CD4-positive, alpha-beta T cell (primary cell): ENCODE results near the gene YKT6. TPM values are rescaled to one million over a fixed set of nuclear protein-coding genes. Genes with fewer than 3 reads are reported as not detected.

ENCODE experiments used
- ATAC-seq: fragments of 200-7000 bp; cut with Tn5 transposase; one replicate; pipeline ENCODE4 v1.10.0; 2022; ENCODE audit warnings: mild to moderate bottlenecking; ENCODE audit not compliant: poor library complexity
- CTCF ChIA-PET: fragments of 350-600 bp; sonication (Branson Sonifier 250); formaldehyde crosslinking; loops from one replicate; lab custom pipeline; 2021; ENCODE audit warnings: antibody characterized with exemption, inconsistent platforms; lab: Charles Lee
- POLR2A ChIA-PET: fragments of 350-600 bp; sonication (Branson Sonifier 250); formaldehyde crosslinking; loops from one replicate; lab custom pipeline; 2021; ENCODE audit warnings: antibody characterized with exemption, inconsistent platforms; lab: Charles Lee
- DNase-seq, 14 experiments: peaks; one replicate each; pipeline ENCODE4 v3.0.0-alpha.2; 2013 to 2020; ENCODE audit warnings: mixed read lengths in 2 of 14
- H3K27ac ChIP-seq, 2 donors: one replicate each; pipeline versions ENCODE4 v1.5.1 to v1.7.0; 2013; ENCODE audit warnings: low read length in 2 of 2, low read depth in 1 of 2, mild to moderate bottlenecking in 1 of 2
- H3K27me3 ChIP-seq, 2 experiments: 1 replicate in 1 of 2; 2 replicates in 1 of 2; pipeline versions ENCODE4 v1.6.1 to v1.7.0; 2013; ENCODE audit warnings: low read length in 2 of 2, control low read depth in 1 of 2, mild to moderate bottlenecking in 1 of 2, moderate library complexity in 1 of 2; ENCODE audit not compliant: insufficient read depth in 2 of 2, control insufficient read depth in 1 of 2
- H3K36me3 ChIP-seq: one replicate; pipeline ENCODE4 v1.6.1; 2013; ENCODE audit warnings: low read length, control low read depth; ENCODE audit not compliant: insufficient read depth
- H3K4me1 ChIP-seq: one replicate; pipeline ENCODE4 v1.6.1; 2013; ENCODE audit warnings: low read length, control low read depth; ENCODE audit not compliant: insufficient read depth
- H3K4me3 ChIP-seq: one replicate; pipeline ENCODE4 v1.5.1; 2013; ENCODE audit warnings: mild to moderate bottlenecking, low read length, moderate library complexity
- H3K9me3 ChIP-seq, 2 experiments: 1 replicate in 1 of 2; 2 replicates in 1 of 2; pipeline versions ENCODE4 v1.6.1 to v1.7.0; 2013; ENCODE audit warnings: low read length in 2 of 2, mild to moderate bottlenecking in 2 of 2, control low read depth in 1 of 2, moderate library complexity in 1 of 2; ENCODE audit not compliant: control insufficient read depth in 1 of 2, insufficient read depth in 1 of 2
- H3K27ac Mint-ChIP-seq: one replicate; pipeline ENCODE4 v1.8.0; 2020; ENCODE audit warnings: mixed read lengths
- H3K27me3 Mint-ChIP-seq: one replicate; pipeline ENCODE4 v1.8.0; 2021; ENCODE audit warnings: mixed read lengths
- H3K36me3 Mint-ChIP-seq: one replicate; pipeline ENCODE4 v1.8.0; 2021; ENCODE audit warnings: low read depth, mixed read lengths
- H3K4me1 Mint-ChIP-seq: one replicate; pipeline ENCODE4 v1.8.0; 2021; ENCODE audit warnings: low read depth, mixed read lengths
- H3K4me3 Mint-ChIP-seq: one replicate; pipeline ENCODE4 v1.8.0; 2020; ENCODE audit warnings: mild to moderate bottlenecking, mixed read lengths
- H3K9me3 Mint-ChIP-seq: one replicate; pipeline ENCODE4 v1.8.0; 2020; ENCODE audit warnings: mixed read lengths
- intact Hi-C, 2 experiments: fragments of 100-400 bp; cut with DNase I in 1 of 2; cut with micrococcal nuclease in 1 of 2; formaldehyde crosslinking; loops; one replicate each; pipeline versions ENCODE4 v1.15.1 to v1.9.0; 2023 to 2025; cut with DNase I, micrococcal nuclease
- total RNA-seq, 174 experiments: library from RNA in 2 of 174; stranded (reverse) in 2 of 174; gene quantifications; one replicate each; pipeline ENCODE4 v1.2.3 and lab custom pipeline; 2021 to 2026
- TF ChIP-seq, protein P1 (sequence below): fragments of 200-600 bp; IDR thresholded peaks from one replicate; pipeline ENCODE4 v1.8.0; 2022; ENCODE audit warnings: antibody characterized with exemption, mild to moderate bottlenecking

YKT6 gene
- total RNA-seq, 2 experiments from 2014 or later: 85.0 to 86.4 TPM

DNA sequence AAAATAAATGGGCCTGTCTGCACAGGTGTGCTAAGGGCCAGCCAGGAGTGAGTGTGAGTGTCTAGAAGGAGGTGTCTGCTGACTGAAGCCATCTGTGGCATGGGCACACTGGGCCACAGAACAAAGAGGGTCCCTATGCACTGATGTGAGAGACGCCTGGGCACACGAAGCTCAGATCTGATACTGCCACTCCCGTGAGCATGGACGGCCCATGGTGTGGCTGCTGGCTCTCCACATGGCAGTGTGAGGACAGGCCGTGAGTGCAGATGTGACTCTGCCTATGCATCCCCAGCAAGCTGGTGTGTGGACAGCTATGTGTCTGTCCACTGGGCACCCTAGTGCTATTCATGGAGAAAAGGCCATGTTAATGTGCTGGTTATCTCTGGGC lies 46.8 kb upstream of the YKT6 start:
- H3K27ac ChIP-seq: no peak overlapping the region
- no peak overlapping the region for H3K27ac Mint-ChIP-seq
- no peaks in the 10 kb centered on the region for H3K36me3 ChIP-seq
- H3K9me3 ChIP-seq: no peaks in the 10 kb centered on the region
- no peaks in the 10 kb centered on the region for H3K27me3 Mint-ChIP-seq
- H3K4me3 ChIP-seq: no peak overlapping the region
- CTCF ChIA-PET: no interaction called here
- H3K4me3 Mint-ChIP-seq: no peak overlapping the region
- TF ChIP-seq, protein P1, sequence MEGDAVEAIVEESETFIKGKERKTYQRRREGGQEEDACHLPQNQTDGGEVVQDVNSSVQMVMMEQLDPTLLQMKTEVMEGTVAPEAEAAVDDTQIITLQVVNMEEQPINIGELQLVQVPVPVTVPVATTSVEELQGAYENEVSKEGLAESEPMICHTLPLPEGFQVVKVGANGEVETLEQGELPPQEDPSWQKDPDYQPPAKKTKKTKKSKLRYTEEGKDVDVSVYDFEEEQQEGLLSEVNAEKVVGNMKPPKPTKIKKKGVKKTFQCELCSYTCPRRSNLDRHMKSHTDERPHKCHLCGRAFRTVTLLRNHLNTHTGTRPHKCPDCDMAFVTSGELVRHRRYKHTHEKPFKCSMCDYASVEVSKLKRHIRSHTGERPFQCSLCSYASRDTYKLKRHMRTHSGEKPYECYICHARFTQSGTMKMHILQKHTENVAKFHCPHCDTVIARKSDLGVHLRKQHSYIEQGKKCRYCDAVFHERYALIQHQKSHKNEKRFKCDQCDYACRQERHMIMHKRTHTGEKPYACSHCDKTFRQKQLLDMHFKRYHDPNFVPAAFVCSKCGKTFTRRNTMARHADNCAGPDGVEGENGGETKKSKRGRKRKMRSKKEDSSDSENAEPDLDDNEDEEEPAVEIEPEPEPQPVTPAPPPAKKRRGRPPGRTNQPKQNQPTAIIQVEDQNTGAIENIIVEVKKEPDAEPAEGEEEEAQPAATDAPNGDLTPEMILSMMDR: no peak
- no peaks in the 10 kb centered on the region for H3K4me1 Mint-ChIP-seq
- DNase-seq: peak in 1 of 14 experiments; percentile 28
- no peaks in the 10 kb centered on the region for H3K9me3 Mint-ChIP-seq
- POLR2A ChIA-PET: no interaction called here
- H3K27me3 ChIP-seq: no peaks in the 10 kb centered on the region
- H3K36me3 Mint-ChIP-seq: no peaks in the 10 kb centered on the region
- ATAC-seq: no peak
- no peaks in the 10 kb centered on the region for H3K4me1 ChIP-seq
- intact Hi-C loops: no loop called here

DNA sequence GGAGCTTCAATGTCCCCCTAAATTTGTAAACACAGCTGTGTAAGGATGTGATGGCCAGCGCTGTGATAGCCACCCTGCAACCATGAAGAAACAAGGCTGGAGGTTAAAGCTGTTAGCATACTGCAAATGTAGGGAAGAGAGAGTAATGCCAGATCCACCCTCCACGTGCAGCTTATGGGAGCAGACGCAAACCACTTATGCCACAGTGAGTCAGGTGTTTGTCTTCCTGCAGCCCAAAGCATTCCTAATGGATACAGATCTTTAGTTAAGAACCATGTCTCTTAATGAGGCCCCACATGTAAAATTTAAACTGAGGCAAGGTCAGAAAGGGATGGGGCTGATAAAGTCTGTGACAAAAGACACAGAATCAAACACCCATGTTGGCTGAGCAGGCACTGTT lies 46.1 kb upstream of the YKT6 start:
- Mint-ChIP-seq H3K36me3 (no peaks in the 10 kb centered on the region), H3K4me3 (no peak overlapping the region), H3K4me1 (no peaks in the 10 kb centered on the region), H3K9me3 (no peaks in the 10 kb centered on the region), H3K27me3 (no peaks in the 10 kb centered on the region), H3K27ac (no peak overlapping the region)
- CTCF ChIA-PET: no interaction called here
- H3K9me3 ChIP-seq: no peaks in the 10 kb centered on the region
- H3K27me3 ChIP-seq: no peaks in the 10 kb centered on the region
- no peak overlapping the region for H3K27ac ChIP-seq
- intact Hi-C loops: no loop called here
- no peak for DNase-seq
- ATAC-seq: no peak
- H3K4me1 ChIP-seq: no peaks in the 10 kb centered on the region
- H3K36me3 ChIP-seq: no peaks in the 10 kb centered on the region
- POLR2A ChIA-PET: no interaction called here
- TF ChIP-seq, protein P1: no peak
- no peak overlapping the region for H3K4me3 ChIP-seq

DNA sequence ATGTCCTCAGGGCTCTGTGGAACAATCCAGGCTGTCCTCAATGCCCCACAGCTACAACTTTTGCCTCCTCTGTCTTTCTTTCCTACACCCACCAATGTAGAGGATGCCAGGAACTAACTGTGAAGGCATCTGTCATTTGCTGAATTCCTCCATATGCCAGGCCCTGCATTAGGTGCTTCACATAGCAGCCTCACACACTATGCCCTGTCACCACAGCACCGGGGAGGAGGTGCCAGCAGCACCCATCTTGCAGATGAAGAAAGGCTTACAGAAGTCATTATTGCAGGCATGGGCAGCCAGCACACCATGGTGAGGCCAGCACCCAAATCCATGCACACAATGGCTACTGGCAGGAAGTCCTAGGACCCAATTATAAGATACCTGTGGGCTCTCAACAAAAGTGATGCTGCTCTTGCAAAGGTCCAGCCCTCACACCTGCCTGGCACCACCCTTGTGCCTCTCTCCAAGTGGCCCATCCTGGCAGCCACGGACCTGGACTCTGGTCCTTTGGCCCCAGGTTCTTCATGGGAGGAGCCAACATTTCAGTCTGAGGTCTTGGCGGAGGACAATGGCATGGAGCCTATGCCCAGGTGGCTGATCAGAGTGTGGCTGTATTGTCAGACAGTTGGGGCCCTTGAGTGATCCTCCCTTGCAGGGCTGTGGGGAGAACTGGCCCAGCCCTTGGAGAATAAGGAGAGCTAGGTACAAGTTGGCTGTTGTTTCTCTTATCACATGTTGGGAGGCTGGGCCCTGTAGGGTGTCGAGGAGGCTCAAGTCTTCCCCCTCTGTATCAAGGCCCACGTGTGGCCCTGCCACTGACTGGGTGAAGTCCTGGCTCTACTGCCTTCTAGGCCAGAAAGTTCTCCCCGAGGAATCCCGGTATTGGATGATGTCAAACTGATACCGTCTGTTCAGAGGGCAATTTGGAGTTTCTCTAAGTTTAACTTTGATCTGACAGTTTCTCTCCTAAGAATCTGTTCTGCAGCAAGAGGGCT lies 45.3 kb upstream of the YKT6 start:
- no peak overlapping the region for H3K4me3 ChIP-seq
- intact Hi-C loops: no loop called here
- CTCF ChIA-PET: no interaction called here

More for the DNA sequence above, 45.3 kb upstream of the YKT6 start:
- H3K27ac ChIP-seq: no peak overlapping the region
- no peaks in the 10 kb centered on the region for H3K4me1 ChIP-seq
- Mint-ChIP-seq H3K4me1 (no peaks in the 10 kb centered on the region), H3K9me3 (no peaks in the 10 kb centered on the region), H3K36me3 (no peaks in the 10 kb centered on the region), H3K27me3 (no peaks in the 10 kb centered on the region), H3K4me3 (no peak overlapping the region), H3K27ac (no peak overlapping the region)
- DNase-seq (peak in 1 of 14 experiments; percentile 16), ATAC-seq (no peak)
- H3K36me3 ChIP-seq: no peaks in the 10 kb centered on the region
- TF ChIP-seq, protein P1: no peak
- POLR2A ChIA-PET: no interaction called here
- no peaks in the 10 kb centered on the region for H3K9me3 ChIP-seq
- H3K27me3 ChIP-seq: no peaks in the 10 kb centered on the region
